GM19240 (cell line): ENCODE results near the gene FAM227B.
"Not testable (repeated sequence)": the region's sequence is repeated elsewhere in the genome, so short reads cannot be mapped to it uniquely, and the experiment has no call there.

Source experiments
- DNase-seq: peaks from one replicate; pipeline ENCODE4 v3.0.0; 2011; ENCODE audit warnings: low spot score; ENCODE audit not compliant: insufficient read length

The FAM227B gene

DNA sequence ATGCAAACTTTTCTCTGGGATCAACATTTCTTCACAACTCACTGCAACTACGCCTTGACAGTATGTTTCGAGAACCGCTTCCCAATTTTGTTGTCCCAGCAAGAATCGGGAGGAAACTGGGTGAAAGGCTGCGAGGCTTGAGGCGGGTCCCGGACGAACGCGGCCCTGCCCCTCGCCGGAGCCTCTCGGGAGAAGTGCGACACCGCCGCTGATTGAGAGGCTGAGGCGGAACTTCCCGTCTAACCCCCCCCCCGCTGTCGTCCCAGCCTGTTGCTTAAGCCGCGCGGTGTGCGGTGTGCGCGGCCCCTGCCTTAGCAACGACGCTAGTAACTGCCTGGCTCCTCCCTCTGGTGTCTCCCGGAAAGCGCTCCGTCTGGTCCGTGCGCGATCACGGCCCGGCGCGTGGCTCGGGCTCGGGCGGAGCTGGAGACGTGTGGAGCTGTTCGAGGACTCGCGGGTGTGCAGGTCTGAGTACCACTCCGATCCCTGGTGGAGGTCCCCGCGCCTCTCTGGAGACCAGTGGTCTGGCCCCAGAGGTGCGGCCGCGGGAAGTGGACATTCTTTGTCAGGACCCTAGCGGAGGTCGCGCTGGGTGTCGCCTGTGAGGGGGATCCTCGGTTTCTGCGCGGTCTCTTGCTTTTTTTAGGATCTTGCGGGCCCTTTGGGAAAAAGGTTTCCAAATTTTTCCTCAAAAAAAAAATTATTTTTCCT lies at the start of gene FAM227B, which contains the start of gene DTWD1:
FAM227B (minus strand) TSS at position 161 of the 711 bp plus-strand sequence. CDS start 5,647 bp downstream, outside the sequence.
DTWD1 (plus strand) TSS at position 391 of the 711 bp plus-strand sequence. CDS start 4,120 bp downstream, outside the sequence.
- DNase-seq: peak; percentile 51

DNA sequence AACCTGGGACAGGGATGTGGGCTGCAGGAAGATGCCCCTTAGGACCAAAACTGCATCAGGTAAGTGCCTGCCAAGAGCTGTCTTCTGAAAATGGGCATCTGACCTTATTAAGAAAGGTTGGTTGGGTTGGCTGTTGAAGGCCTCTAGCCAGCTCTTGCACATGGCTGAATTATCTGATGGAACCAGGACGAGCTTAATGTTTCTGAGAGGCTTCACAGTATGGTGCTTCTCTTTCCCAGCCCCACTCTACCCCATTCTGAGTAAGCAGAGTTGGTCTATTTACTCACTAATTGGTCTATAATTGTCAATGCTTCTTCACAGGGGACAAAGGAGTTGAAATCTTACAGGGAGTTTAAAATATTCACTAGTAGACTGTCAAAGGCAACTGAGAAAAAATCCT lies 48.7 kb upstream of the FAM227B start:
- no peak for DNase-seq

DNA sequence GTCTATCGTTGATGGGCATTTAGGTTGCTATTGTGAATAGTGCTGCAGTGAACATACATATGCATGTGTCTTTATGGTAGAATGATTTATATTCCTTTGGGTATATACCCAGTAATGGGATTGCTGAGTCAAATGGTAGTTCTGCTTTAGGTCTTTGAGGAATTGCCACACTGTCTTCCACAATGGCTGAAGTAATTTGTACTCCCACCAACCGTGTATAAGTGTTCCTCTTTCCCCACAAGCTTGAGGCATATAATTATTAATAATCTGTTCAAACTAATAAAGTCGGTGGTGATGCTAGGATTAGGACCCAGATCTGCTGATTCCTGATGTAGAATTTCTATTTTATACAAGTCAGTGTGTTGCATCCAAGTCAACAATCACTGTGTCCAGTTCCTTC lies 45.9 kb upstream of the FAM227B start:
- not testable (repeated sequence) for DNase-seq

GRCh38 chr15:49664716-49665115 lies 44.1 kb upstream of the FAM227B start:
- no peak for DNase-seq

DNA sequence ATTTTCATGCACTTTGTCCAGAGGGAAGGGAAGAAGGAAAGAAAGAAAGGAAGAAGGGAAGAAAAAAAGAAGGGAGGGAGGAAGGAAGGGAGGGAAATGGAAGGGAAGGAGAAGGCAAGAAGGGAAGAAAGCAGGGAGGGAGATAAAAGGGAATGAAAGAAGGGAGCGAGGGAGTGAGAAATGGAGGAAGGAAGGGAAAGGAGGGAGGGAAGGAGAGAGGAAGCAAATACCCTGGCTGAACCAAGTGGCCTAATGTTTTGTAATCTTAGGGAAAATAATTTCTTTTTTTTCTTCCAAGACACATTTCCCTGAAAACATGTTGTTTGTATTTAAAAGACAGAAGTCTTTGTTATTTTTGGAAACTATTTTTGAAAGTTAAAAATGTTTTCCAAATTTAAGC lies 36.1 kb upstream of the FAM227B start:
- no peak for DNase-seq

DNA sequence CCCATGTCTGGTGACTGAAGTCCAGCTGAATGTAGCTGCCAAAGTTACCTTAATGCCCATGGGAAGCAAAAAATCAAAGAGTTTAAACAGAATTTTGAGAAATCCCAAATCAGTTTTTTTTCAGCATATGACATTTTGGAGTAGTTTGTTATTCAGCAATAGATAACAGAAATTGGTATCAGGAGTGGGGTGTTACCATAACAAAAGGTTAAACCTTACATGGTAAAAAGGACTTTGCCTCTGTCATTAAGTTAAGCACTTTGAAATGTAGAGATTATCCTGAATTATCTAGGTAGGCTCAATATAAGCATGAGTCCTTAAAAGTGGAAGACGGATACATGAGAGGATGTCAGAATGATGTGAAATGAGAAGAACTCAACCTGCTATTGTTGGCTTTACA lies 32.3 kb upstream of the FAM227B start:
- no peak for DNase-seq

DNA sequence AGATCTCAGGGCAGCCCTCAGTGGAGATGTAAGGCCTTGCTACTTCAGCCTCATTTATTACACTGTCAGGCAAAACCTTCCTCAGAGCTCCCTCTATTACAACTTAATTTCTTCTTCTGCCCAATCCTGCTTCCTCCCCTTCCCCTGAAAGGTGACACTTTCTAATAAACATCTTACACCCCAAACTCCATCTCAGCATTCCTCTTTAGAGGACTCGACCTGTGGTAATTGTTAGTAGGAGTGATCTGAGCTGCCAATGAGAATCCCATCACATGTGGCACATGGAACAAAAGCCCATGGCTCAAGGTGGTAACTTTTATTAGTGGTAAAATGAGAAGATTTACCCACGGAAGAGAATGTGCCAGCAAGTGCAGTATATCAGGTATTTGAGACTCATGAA lies 30.1 kb upstream of the FAM227B start:
- DNase-seq: no peak

- DNase-seq: no peak
Measured at GRCh38 chr15:49649987-49650386, 29.4 kb upstream of the FAM227B start.

- no peak for DNase-seq
Measured at GRCh38 chr15:49646891-49647290, 26.3 kb upstream of the FAM227B start.

DNA sequence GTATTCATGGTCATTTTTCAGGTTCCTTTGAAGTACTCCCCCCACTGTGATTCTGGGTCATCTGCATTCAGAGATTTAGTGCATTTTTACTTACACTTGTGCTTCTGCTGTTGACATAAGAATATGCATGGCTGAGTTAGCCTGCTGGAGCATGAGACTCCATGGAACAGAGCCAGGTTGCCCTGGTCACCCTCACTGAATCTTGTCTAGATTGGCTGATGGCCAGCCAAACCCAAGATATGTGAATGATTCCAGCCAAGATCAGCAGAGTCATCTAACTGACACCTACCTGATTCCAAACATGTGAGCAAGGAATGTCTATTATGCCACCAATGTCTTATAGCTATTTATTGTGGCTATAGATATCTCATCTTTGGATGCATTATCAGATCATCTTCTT lies 25.3 kb upstream of the FAM227B start:
- no peak for DNase-seq

DNA sequence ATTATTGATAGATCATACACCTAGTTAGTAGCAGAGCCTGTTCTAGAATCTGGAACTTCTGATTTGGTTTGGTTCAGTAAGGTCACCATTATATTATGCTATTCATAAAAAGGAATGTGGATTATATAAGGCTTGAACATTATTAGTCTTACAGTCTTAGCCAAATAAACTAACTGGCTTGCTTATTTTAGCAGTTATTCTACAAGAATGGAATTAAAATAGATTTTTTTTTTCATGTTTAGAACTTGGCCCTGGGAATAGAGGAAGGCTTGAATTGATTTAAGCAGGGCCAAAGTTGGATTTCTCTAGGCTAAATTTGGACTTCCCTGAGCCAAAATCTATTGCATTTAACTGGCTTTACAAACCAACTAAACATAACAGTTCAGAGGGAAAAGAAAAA lies 24.7 kb upstream of the FAM227B start:
- no peak for DNase-seq

GRCh38 chr15:49644364-49644794 lies 23.8 kb upstream of the FAM227B start:
- DNase-seq: no peak

GRCh38 chr15:49637857-49638256 lies 17.2 kb upstream of the FAM227B start:
- DNase-seq: no peak

- DNase-seq: no peak
Measured at GRCh38 chr15:49628379-49628778, 7.8 kb upstream of the FAM227B start.

DNA sequence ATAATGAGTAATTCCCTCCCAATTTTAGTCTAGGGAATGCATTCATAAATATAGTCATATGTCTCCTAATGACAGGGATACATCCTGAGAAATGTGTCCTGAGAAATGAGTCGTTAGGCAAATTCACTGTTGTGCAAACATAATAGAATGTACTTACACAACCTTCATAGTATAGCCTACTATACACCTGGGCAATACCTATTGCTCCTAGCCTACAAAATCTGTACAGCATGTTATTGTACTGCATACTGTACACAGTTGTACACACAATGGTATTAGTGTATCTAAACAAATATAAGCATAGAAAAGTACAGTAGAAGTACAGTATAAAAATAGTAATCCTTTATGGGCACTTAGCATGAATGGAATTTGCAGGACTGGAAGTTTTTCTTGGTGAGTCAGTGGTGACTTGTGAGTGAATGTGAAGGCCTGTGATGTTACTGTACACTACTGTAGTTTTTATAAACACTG lies 6.8 kb upstream of the FAM227B start:
- no peak for DNase-seq

GRCh38 chr15:49625460-49626036 lies 4.9 kb upstream of the FAM227B start:
- DNase-seq: no peak

DNA sequence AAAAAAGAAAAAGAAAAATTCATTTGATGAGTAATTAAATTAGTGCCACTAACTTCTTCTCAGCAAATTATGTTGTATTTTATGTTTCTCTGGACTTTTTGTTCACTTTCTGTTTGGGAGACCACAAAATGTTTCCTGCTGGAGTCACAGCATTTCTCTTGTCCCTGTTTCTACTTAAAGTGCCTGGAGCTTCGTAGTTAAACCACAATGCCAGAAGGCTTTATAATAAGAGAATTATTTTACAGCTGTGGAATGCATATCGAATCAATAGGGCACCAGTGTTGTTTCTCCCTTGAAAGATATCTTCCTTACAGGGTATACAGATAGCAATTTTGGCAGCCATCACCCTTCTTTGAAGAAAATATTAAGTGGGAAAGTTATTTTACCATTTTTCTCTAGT lies 3.4 kb upstream of the FAM227B start:
- no peak for DNase-seq

- no peak for DNase-seq
Measured at GRCh38 chr15:49622561-49622960, 1.9 kb upstream of the FAM227B start.

- DNase-seq: no peak
Measured at GRCh38 chr15:49621887-49622286, 1.3 kb upstream of the FAM227B start.

DNA sequence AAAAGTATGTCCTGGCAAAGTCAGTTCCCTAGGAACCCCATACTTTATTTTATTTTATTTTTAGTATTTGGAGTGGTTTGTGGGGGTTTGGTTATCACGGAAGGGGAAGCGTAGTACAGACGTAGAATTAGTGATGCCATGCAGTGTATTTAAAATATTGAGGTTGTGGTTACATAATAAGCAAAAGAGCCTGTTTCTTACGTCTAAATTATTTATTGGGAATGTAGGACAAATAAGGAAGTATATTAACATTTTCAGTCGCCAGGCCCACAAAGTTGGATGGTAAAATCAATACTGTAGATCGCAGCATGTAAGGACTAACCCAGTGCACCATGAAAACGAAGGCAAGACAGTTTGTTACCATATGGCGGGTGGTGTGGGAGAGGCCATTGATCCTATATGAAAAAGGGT lies 788 bp upstream of the FAM227B start:
- DNase-seq: no peak

DNA sequence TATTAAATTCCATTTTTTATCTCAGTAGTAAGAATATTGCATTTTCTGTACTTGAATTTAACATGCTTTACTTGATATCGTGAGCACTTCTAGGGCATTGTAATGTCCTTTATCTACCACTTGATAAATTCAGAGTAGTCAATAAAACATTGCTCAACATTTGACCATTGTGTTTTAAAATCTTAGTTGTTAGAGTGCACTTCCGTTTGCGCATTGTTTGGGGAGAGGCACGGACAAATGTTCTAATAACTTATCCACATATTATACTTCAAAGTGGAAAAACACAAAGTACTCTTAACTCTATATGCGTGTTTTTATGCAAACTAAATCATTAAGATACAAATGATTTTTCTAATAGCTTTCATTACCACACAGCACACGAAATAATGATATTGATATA lies 419 bp downstream of the FAM227B start:
- DNase-seq: no peak

GRCh38 chr15:49619226-49619625 lies 1.4 kb downstream of the FAM227B start:
- no peak for DNase-seq

GRCh38 chr15:49612240-49612639 lies 8.4 kb downstream of the FAM227B start:
- not testable (repeated sequence) for DNase-seq
